Gastroesophageal sphincter (tissue), 4 donors: ENCODE results near the gene TMEM125. TPM values are rescaled to one million over a fixed set of nuclear protein-coding genes. Genes with fewer than 3 reads are reported as not detected.

ENCODE experiments used
- ATAC-seq: fragments of 150-250 bp; one replicate; pipeline ENCODE4 v1.9.1; 2016; ENCODE audit warnings: mild to moderate bottlenecking, moderate library complexity
- H3K27ac ChIP-seq, 4 donors: fragments of 200-600 bp; sonication (generic) in 3 of 4; 1 replicate in 3 of 4; 2 replicates in 1 of 4; pipeline ENCODE4 v1.5.1; 2016 to 2019
- H3K27me3 ChIP-seq: fragments of 200-600 bp; sonication (generic); one replicate; pipeline ENCODE4 v1.5.1; 2019
- H3K36me3 ChIP-seq, 2 donors: fragments of 200-600 bp; sonication (generic); one replicate each; pipeline ENCODE4 v1.5.1; 2019; ENCODE audit warnings: control low read depth in 1 of 2
- H3K4me1 ChIP-seq, 3 donors: fragments of 200-600 bp; sonication (generic); 1 replicate in 2 of 3; 2 replicates in 1 of 3; pipeline ENCODE4 v1.5.1; 2016 to 2019; ENCODE audit warnings: control low read depth in 2 of 3
- H3K4me3 ChIP-seq, 2 donors: fragments of 200-600 bp; sonication (generic); one replicate each; pipeline ENCODE4 v1.5.1; 2019; ENCODE audit warnings: mild to moderate bottlenecking in 1 of 2, moderate library complexity in 1 of 2
- H3K9me3 ChIP-seq, 3 donors: fragments of 200-600 bp; sonication (generic); one replicate each; pipeline ENCODE4 v1.5.1; 2017 to 2019; ENCODE audit warnings: control low read depth in 2 of 3
- CTCF ChIP-seq, 4 experiments: fragments of 200-600 bp in 2 of 4; fragments of 450-650 bp in 2 of 4; sonication (generic) in 1 of 4; IDR thresholded peaks; one replicate each; pipeline ENCODE4 v1.5.1; 2017 to 2019; ENCODE audit warnings: antibody characterized with exemption in 4 of 4, mild to moderate bottlenecking in 2 of 4, moderate library complexity in 2 of 4
- EP300 ChIP-seq: sonication (generic); formaldehyde crosslinking; IDR thresholded peaks from one replicate; pipeline ENCODE4 v1.6.1; 2017; ENCODE audit warnings: antibody characterized with exemption, mild to moderate bottlenecking
- POLR2A ChIP-seq, 2 donors: fragments of 450-650 bp; IDR thresholded peaks; one replicate each; pipeline ENCODE4 v1.6.1; 2017; ENCODE audit warnings: antibody characterized with exemption in 2 of 2, mild to moderate bottlenecking in 2 of 2, moderate library complexity in 1 of 2
- POLR2AphosphoS5 ChIP-seq: sonication (generic); formaldehyde crosslinking; IDR thresholded peaks from one replicate; pipeline ENCODE4 v1.6.1; 2017; ENCODE audit warnings: antibody characterized with exemption
- WGBS, 2 donors: methylation state at CpG; one replicate each; pipeline ENCODE4 v1.1.5; 2018; ENCODE audit warnings: low coverage in 1 of 2; 5-methylcytosine and 5-hydroxymethylcytosine counted together
- total RNA-seq, 4 donors: library from RNA; depleted of rRNA; stranded (reverse); fragments of >200 nt; gene quantifications; one replicate each; pipeline ENCODE4 v1.1.0, GENCODE V29; 2016

The TMEM125 gene
- total RNA-seq, 4 donors from 2014 or later: 0.45 TPM; not detected in 3

- no peak overlapping the region for H3K27ac ChIP-seq
These were observed 36.2 kb upstream of the TMEM125 start for GRCh38 chr1:43233631-43234030.

GRCh38 chr1:43234267-43234666 lies 35.5 kb upstream of the TMEM125 start:
- 65 to 100% methylated on average over 2 to 4 of the region's 17 CpGs for WGBS, 2 donors
- no peaks in the 10 kb centered on the region for H3K27me3 ChIP-seq

More at GRCh38 chr1:43233631-43234030, 36.2 kb upstream of the TMEM125 start:
- H3K4me1 ChIP-seq: peaks cover 0 to 23% (median 5%) of the 10 kb centered on the region in 3 donors
- TF ChIP-seq CTCF (IDR thresholded peaks at IDR 0.05) (no peak), EP300 (no peak), POLR2AphosphoS5 (no peak), POLR2A (IDR thresholded peaks at IDR 0.05) (no peak)
- H3K4me3 ChIP-seq: no peak overlapping the region
- H3K36me3 ChIP-seq: no peaks in the 10 kb centered on the region
- H3K27me3 ChIP-seq: no peaks in the 10 kb centered on the region
- WGBS, 2 donors: 90% methylated on average over 5 of the region's 5 CpGs; no CpG with 5 or more reads in 1 of the 2 donors
- ATAC-seq: no peak
- H3K9me3 ChIP-seq: no peaks in the 10 kb centered on the region

GRCh38 chr1:43235040-43235439 lies 34.7 kb upstream of the TMEM125 start:
- H3K27ac ChIP-seq: no peak overlapping the region

More at GRCh38 chr1:43234267-43234666, 35.5 kb upstream of the TMEM125 start:
- TF ChIP-seq CTCF (IDR thresholded peaks at IDR 0.05) (no peak), EP300 (no peak), POLR2A (IDR thresholded peaks at IDR 0.05) (no peak), POLR2AphosphoS5 (no peak)
- Histone ChIP-seq H3K27ac (no peak overlapping the region), H3K36me3 (no peaks in the 10 kb centered on the region), H3K4me1 (peaks cover 0 to 26% (median 5%) of the 10 kb centered on the region in 3 donors), H3K9me3 (no peaks in the 10 kb centered on the region), H3K4me3 (no peak overlapping the region)
- no peak for ATAC-seq

GRCh38 chr1:43235451-43236121 lies 34.2 kb upstream of the TMEM125 start:
- ATAC-seq: no peak
- no peaks in the 10 kb centered on the region for H3K27me3 ChIP-seq
- H3K27ac ChIP-seq: no peak overlapping the region
- no peak for TF ChIP-seq POLR2A (IDR thresholded peaks at IDR 0.05)
- TF ChIP-seq EP300: no peak
- TF ChIP-seq CTCF (IDR thresholded peaks at IDR 0.05): no peak
- no peak for TF ChIP-seq POLR2AphosphoS5
- no peaks in the 10 kb centered on the region for H3K36me3 ChIP-seq
- WGBS, 2 donors: no CpG with 5 or more reads among the region's 9 CpGs
- peaks cover 0 to 20% (median 1%) of the 10 kb centered on the region in 3 donors for H3K4me1 ChIP-seq
- no peak overlapping the region for H3K4me3 ChIP-seq
- H3K9me3 ChIP-seq: no peaks in the 10 kb centered on the region

More at GRCh38 chr1:43235040-43235439, 34.7 kb upstream of the TMEM125 start:
- peaks cover 0 to 25% (median 5%) of the 10 kb centered on the region in 3 donors for H3K4me1 ChIP-seq
- TF ChIP-seq POLR2AphosphoS5: no peak
- TF ChIP-seq EP300: no peak
- TF ChIP-seq CTCF (IDR thresholded peaks at IDR 0.05): no peak
- TF ChIP-seq POLR2A (IDR thresholded peaks at IDR 0.05): no peak
- no peaks in the 10 kb centered on the region for H3K9me3 ChIP-seq
- WGBS, 2 donors: 71 to 80% methylated on average over 4 to 8 of the region's 8 CpGs
- no peaks in the 10 kb centered on the region for H3K27me3 ChIP-seq
- no peaks in the 10 kb centered on the region for H3K36me3 ChIP-seq
- ATAC-seq: no peak
- H3K4me3 ChIP-seq: no peak overlapping the region

GRCh38 chr1:43237121-43237520 lies 32.7 kb upstream of the TMEM125 start:
- WGBS, 2 donors: 38 to 80% methylated on average over 1 of the region's 1 CpG
- H3K4me1 ChIP-seq: peaks cover 0 to 14% (median 0%) of the 10 kb centered on the region in 3 donors
- H3K9me3 ChIP-seq: no peaks in the 10 kb centered on the region
- ATAC-seq: no peak
- H3K4me3 ChIP-seq: no peak overlapping the region
- no peaks in the 10 kb centered on the region for H3K27me3 ChIP-seq
- TF ChIP-seq POLR2AphosphoS5 (no peak), POLR2A (IDR thresholded peaks at IDR 0.05) (no peak), CTCF (IDR thresholded peaks at IDR 0.05) (no peak), EP300 (no peak)
- no peak overlapping the region for H3K27ac ChIP-seq
- H3K36me3 ChIP-seq: no peaks in the 10 kb centered on the region
